Epithelial cell of esophagus (primary cell): ENCODE measurements around the gene NRG2.

ENCODE experiments used
- DNase-seq: peaks from one replicate; pipeline ENCODE4 v3.0.0; 2010; ENCODE audit warnings: low read depth
- H3K4me3 ChIP-seq: 2 replicates; pipeline ENCODE4 v1.5.1; 2011; ENCODE audit warnings: mild to moderate bottlenecking, low read length, control low read depth
- CTCF ChIP-seq: IDR thresholded peaks from 2 replicates; pipeline ENCODE4 v1.5.1; 2011; ENCODE audit warnings: low read depth, mild to moderate bottlenecking, low read length, control low read depth, inconsistent platforms; ENCODE audit not compliant: insufficient read depth; ENCODE audit errors: missing control alignments

The NRG2 gene

GRCh38 chr5:139968547-139969261 is 74.4 kb downstream of the NRG2 start:
- peak; percentile 85 for DNase-seq
- TF ChIP-seq CTCF: peak; percentile 99
- no peak overlapping the region for H3K4me3 ChIP-seq

- no peak overlapping the region for H3K4me3 ChIP-seq
- TF ChIP-seq CTCF: no peak
- no peak for DNase-seq
Observed at GRCh38 chr5:139967353-139967752, 75.7 kb downstream of the NRG2 start.

- TF ChIP-seq CTCF: no peak
- DNase-seq: no peak
- H3K4me3 ChIP-seq: no peak overlapping the region
Observed at GRCh38 chr5:139966856-139967255, 76.2 kb downstream of the NRG2 start.

GRCh38 chr5:139964994-139965565 is 78.0 kb downstream of the NRG2 start:
- DNase-seq: no peak
- peak; percentile 18 for TF ChIP-seq CTCF
- no peak overlapping the region for H3K4me3 ChIP-seq

GRCh38 chr5:139964266-139964993 is 78.7 kb downstream of the NRG2 start:
- H3K4me3 ChIP-seq: no peak overlapping the region
- TF ChIP-seq CTCF: no peak
- DNase-seq: no peak

- H3K4me3 ChIP-seq: no peak overlapping the region
- DNase-seq: no peak
- TF ChIP-seq CTCF: no peak
Observed at GRCh38 chr5:139962445-139962844, 80.7 kb downstream of the NRG2 start.
